Spleen (tissue), 11 donors: ENCODE results near the gene HOXA10. TPM values are rescaled to one million over a fixed set of nuclear protein-coding genes. Genes with fewer than 3 reads are reported as not detected.
A peak's percentile ranks its signal among the peaks of the same experiment; 100 is the strongest.

Experiments
- DNase-seq: peaks from one replicate; pipeline ENCODE4 v3.0.0-alpha.2; 2020
- H3K27ac ChIP-seq, 8 donors: fragments of 200-600 bp; sonication (generic) in 7 of 8; 1 replicate in 4 of 8; 2 replicates in 4 of 8; pipeline versions ENCODE4 v1.5.0 to v1.8.0; 2016 to 2021; ENCODE audit warnings: inconsistent platforms in 4 of 8, mild to moderate bottlenecking in 4 of 8, moderate library complexity in 1 of 8
- H3K27me3 ChIP-seq, 7 donors: fragments of 200-600 bp; sonication (generic) in 6 of 7; replicated peaks in 1 of 7; 1 replicate in 4 of 7; 2 replicates in 3 of 7; pipeline versions ENCODE4 v1.5.0 to v1.8.0; 2016 to 2021; ENCODE audit warnings: inconsistent platforms in 3 of 7, mild to moderate bottlenecking in 1 of 7
- H3K36me3 ChIP-seq, 6 donors: fragments of 200-600 bp; sonication (generic) in 5 of 6; 1 replicate in 4 of 6; 2 replicates in 2 of 6; pipeline versions ENCODE4 v1.5.0 to v1.8.0; 2016 to 2021; ENCODE audit warnings: inconsistent platforms in 2 of 6
- H3K4me1 ChIP-seq, 6 donors: fragments of 200-600 bp; sonication (generic) in 5 of 6; 1 replicate in 3 of 6; 2 replicates in 3 of 6; pipeline versions ENCODE4 v1.5.0 to v1.8.0; 2016 to 2021; ENCODE audit warnings: inconsistent platforms in 3 of 6
- H3K4me3 ChIP-seq, 8 donors: fragments of 200-600 bp; sonication (generic) in 7 of 8; 1 replicate in 4 of 8; 2 replicates in 4 of 8; pipeline versions ENCODE4 v1.5.0 to v1.8.0; 2016 to 2021; ENCODE audit warnings: inconsistent platforms in 4 of 8, mild to moderate bottlenecking in 4 of 8, moderate library complexity in 2 of 8
- H3K9me3 ChIP-seq, 8 donors: fragments of 200-600 bp; sonication (generic) in 7 of 8; 1 replicate in 4 of 8; 2 replicates in 4 of 8; pipeline versions ENCODE4 v1.5.0 to v1.8.0; 2016 to 2021; ENCODE audit warnings: inconsistent platforms in 4 of 8
- CTCF ChIP-seq, 11 experiments: fragments of 200-600 bp in 7 of 11; fragments of 450-650 bp in 4 of 11; sonication (generic) in 4 of 11; IDR thresholded peaks in 8 of 11; conservative IDR thresholded peaks in 3 of 11; 1 replicate in 7 of 11; 2 replicates in 4 of 11; pipeline versions ENCODE4 v1.4.0 to v1.8.0; 2016 to 2021; ENCODE audit warnings: antibody characterized with exemption in 11 of 11, inconsistent platforms in 4 of 11, mild to moderate bottlenecking in 1 of 11
- POLR2A ChIP-seq, 3 donors: fragments of 450-650 bp; IDR thresholded peaks; one replicate each; pipeline ENCODE4 v1.5.1; 2017; ENCODE audit warnings: antibody characterized with exemption in 3 of 3, mild to moderate bottlenecking in 1 of 3
- POLR2AphosphoS5 ChIP-seq, 3 donors: sonication (generic); formaldehyde crosslinking; IDR thresholded peaks; one replicate each; pipeline ENCODE4 v1.5.1; 2017; ENCODE audit warnings: antibody characterized with exemption in 3 of 3
- WGBS, 5 donors: extraction: QIAGEN DNeasy Blood & Tissue Kit in 3 of 5; methylation state at CpG; one replicate each; pipeline versions ENCODE4 v1.1.5 to v1.1.7; 2013 to 2018; 5-methylcytosine and 5-hydroxymethylcytosine counted together
- intact Hi-C: fragments of 100-400 bp; cut with DNase I; formaldehyde crosslinking; loops from one replicate; pipeline ENCODE4 v1.15.0; 2023; ENCODE audit warnings: low total_unique reads
- polyA plus RNA-seq, 3 donors: library from polyadenylated mRNA; stranded (reverse); fragments of 200-250 nt; gene quantifications; one replicate each; pipeline ENCODE4 v1.2.1, GENCODE V29; 2013
- total RNA-seq, 7 donors: library from RNA; depleted of rRNA in 3 of 7; stranded (reverse); fragments of >200 nt in 3 of 7; fragmentation: NEBNext Ultra II Directional in 4 of 7; extraction: Animal tissue kit (Norgen Biotek cat#: 25700) in 4 of 7; gene quantifications; one replicate each; pipeline versions ENCODE4 v1.1.0 to v1.2.1, GENCODE V29; 2016 to 2021
- donor health status: healthy with polysubstance abuse.
- donor health status: DM: no; HTN: no; CAD: no; lungs with moderate emphysema.
- donor health status: DM: no; HTN: no; CAD: no.
- donor health status: Bipolar disorder and iron deficiency.
- donor health status: healthy.
- donor health status: DM: no; HTN: no; CAD: no.
- donor health status: DM: yes; HTN: yes; CAD: no.

The HOXA10 gene
- total and polyA plus RNA-seq, 10 donors = 0.05 to 0.72 (median 0.20) TPM; not detected in 4

DNA sequence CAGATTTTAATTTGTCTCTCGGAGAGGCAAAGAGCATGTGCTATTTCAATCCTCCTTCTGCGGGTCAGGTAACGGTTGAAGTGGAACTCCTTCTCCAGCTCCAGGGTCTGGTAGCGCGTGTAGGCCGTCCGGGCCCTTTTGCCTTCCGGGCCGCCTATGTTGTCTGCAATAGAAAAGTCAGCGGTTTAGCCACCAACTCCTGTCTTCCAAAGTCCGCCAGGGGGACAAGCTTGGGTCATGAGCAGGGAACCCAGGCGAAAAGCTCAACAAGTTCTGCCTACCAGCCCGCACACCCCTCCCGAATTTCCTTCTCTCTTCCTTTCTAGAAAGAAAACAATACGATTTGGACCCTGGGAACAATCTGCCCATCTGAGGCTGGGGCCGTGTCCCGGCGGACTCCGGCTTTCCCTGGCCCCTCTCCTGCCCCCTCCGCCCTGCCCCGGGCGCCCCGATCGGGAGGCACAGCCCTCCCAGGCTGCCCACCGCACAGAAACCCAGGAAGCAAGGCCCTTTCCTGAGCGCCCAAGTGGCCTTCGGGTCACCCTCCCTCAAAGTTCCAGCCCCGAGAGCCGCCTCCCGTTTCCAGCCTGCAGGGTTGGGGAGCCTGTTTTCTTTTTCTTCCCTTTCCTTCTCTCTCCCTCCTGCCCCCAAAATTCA is 32.1 kb downstream of the HOXA10 start:
- peak; percentile 68 for DNase-seq
- TF ChIP-seq POLR2AphosphoS5 (IDR thresholded peaks at IDR 0.05) (peak in 1 of 3 donors; percentile 56), POLR2A (IDR thresholded peaks at IDR 0.05) (no peak), CTCF (IDR thresholded peaks at IDR 0.05 in 8 of 11, conservative IDR thresholded peaks at IDR 0.05 in 3 of 11) (peak in 4 of 11 experiments; percentile 9 to 33 (median 24))
- H3K9me3 ChIP-seq = no peaks in the 10 kb centered on the region
- H3K27me3 ChIP-seq = peaks cover 0 to 73% (median 19%) of the 10 kb centered on the region in 7 donors
- H3K4me1 ChIP-seq = peaks cover 0 to 25% (median 2%) of the 10 kb centered on the region in 6 donors
- 47 to 78% (median 73%) methylated on average over 30 of the region's 30 CpGs for WGBS, 5 donors
- H3K27ac ChIP-seq = peak overlapping the region; percentile 66 to 95 (median 82)
- H3K4me3 ChIP-seq = peak overlapping the region; percentile 44 to 77 (median 49)
- intact Hi-C loops = loop anchor here (2.0 kb wide), 1 partner anchor 453 kb away; no protein-coding TSS in a partner anchor
- no peaks in the 10 kb centered on the region for H3K36me3 ChIP-seq

DNA sequence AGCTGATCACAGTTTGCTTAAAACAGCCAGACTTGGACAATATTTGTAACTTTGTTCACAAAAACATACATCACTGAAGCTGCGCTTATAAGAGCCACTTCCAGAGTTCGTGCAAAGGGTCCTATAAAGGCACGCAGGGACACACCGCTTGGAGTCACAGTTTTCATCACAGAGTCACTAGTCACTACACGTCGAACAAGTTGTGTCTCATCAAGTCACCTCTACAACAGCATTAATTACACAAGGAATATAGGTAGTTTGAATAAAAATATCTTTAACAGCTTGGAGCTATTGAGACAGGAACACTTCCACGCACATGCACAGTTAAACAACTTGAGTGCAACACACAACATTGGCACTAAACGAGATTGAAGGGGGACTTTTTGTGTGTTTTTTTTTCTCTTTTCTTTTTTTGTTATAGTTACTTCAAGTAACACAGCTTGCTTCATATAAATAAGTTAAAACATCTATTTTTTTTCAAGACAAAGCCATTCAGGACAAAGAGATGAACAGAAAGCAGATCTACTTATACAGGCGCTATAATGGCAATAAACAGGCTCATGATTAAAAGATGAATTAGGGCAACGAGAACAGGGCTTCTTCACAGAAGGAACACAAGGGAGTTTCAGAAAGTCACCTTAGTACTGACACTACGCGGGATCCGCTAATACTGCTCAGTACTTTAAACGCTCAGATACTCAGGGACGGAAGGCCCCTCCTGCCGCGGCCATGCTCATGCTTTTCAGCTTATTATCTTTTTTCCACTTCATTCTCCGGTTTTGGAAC is 32.8 kb downstream of the HOXA10 start:
- no peaks in the 10 kb centered on the region for H3K9me3 ChIP-seq
- H3K4me1 ChIP-seq = peaks cover 0 to 33% (median 4%) of the 10 kb centered on the region in 6 donors
- H3K27me3 ChIP-seq = peaks cover 0 to 73% (median 12%) of the 10 kb centered on the region in 7 donors
- H3K36me3 ChIP-seq = no peaks in the 10 kb centered on the region
- peak overlapping the region in 4 of 8 donors; percentile 44 to 77 (median 58) for H3K4me3 ChIP-seq
- TF ChIP-seq POLR2A (IDR thresholded peaks at IDR 0.05) = no peak
- TF ChIP-seq POLR2AphosphoS5 (IDR thresholded peaks at IDR 0.05) = no peak
- no peak for TF ChIP-seq CTCF (IDR thresholded peaks at IDR 0.05 in 8 of 11, conservative IDR thresholded peaks at IDR 0.05 in 3 of 11)
- DNase-seq = no peak
- WGBS, 5 donors = 78 to 90% (median 88%) methylated on average over 18 of the region's 18 CpGs
- intact Hi-C loops = loop anchor here (2.0 kb wide), 1 partner anchor 453 kb away; no protein-coding TSS in a partner anchor
- peak overlapping the region in 7 of 8 donors; percentile 74 to 95 (median 82) for H3K27ac ChIP-seq

DNA sequence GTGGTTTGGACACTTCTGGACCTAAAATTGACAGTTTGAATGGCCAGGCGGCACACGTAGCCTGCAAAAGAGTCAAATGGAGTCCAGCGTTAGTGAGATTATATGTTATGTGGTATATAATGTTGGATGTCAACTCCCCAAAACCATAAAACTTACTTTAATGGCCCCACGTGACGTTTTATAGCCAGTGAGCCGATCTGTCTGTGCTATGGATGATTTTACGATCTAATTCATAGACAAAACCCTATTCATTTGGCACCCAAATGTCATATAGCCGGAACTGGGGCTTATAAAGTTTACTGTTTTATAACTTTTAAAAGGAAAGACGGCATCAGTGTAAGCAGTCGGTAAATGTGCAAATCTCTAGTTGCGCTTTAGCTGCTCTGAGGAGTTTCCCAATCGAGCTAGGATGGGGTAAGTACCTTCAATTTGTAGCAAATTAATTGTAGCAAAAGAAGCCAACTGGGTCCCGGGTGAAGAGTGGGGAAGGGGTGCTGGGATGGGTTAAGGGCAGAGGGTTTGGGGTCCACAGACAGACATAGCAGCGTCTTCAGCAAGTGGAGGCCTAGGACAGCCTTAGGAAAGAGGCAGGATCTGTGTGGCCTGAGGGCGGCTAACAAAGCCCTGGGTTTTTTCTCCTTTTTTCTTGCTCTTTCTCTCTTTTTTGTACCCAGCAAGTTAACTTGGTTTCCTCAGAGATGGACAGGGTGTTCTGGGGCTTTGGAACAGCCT is 33.8 kb downstream of the HOXA10 start:
- Histone ChIP-seq H3K9me3 (no peaks in the 10 kb centered on the region), H3K4me3 (no peak overlapping the region), H3K27me3 (peaks cover 0 to 73% (median 12%) of the 10 kb centered on the region in 7 donors), H3K4me1 (peaks cover 0 to 42% (median 12%) of the 10 kb centered on the region in 6 donors), H3K27ac (peak overlapping the region in 2 of 8 donors; percentile 35 to 57), H3K36me3 (no peaks in the 10 kb centered on the region)
- intact Hi-C loops = loop anchor here (2.0 kb wide), 1 partner anchor 451 kb away; no protein-coding TSS in a partner anchor
- WGBS, 5 donors = 87 to 94% (median 90%) methylated on average over 15 of the region's 15 CpGs
- TF ChIP-seq CTCF (IDR thresholded peaks at IDR 0.05 in 8 of 11, conservative IDR thresholded peaks at IDR 0.05 in 3 of 11) (no peak), POLR2A (IDR thresholded peaks at IDR 0.05) (no peak), POLR2AphosphoS5 (IDR thresholded peaks at IDR 0.05) (no peak)
- DNase-seq = no peak
